HEK293T (cell line): ENCODE measurements around the gene AKNA.

Experiments used
- CTCF ChIA-PET: fragments of 350-600 bp; formaldehyde crosslinking; extraction: SDS; loops from one replicate; lab custom pipeline; 2021; ENCODE audit warnings: antibody characterized with exemption, inconsistent platforms; lab: Yijun Ruan, JAX
- POLR2A ChIA-PET: fragments of 350-600 bp; formaldehyde crosslinking; extraction: SDS; loops from one replicate; lab custom pipeline; 2020; ENCODE audit warnings: antibody characterized with exemption, inconsistent platforms; lab: Yijun Ruan, JAX
- DNase-seq: peaks from one replicate; pipeline ENCODE4 v3.0.0; 2012; ENCODE audit warnings: mixed read lengths; ENCODE audit errors: extremely low spot score
- ARNT ChIP-seq: fragments of 450-650 bp; IDR thresholded peaks from 2 replicates; pipeline ENCODE4 v1.6.1; 2017; ENCODE audit warnings: mild to moderate bottlenecking
- BHLHE40 ChIP-seq: fragments of 450-650 bp; IDR thresholded peaks from 2 replicates; pipeline ENCODE4 v1.6.1; 2016; ENCODE audit warnings: mild to moderate bottlenecking, moderate library complexity, borderline replicate concordance
- CTBP1 ChIP-seq: fragments of 450-650 bp; IDR thresholded peaks from 2 replicates; pipeline ENCODE4 v1.6.1; 2016; ENCODE audit warnings: borderline replicate concordance
- ELF4 ChIP-seq: fragments of 450-650 bp; IDR thresholded peaks from 2 replicates; pipeline ENCODE4 v1.6.1; 2017; ENCODE audit warnings: antibody characterized with exemption
- FOXA1 ChIP-seq: fragments of 450-650 bp; IDR thresholded peaks from 2 replicates; pipeline ENCODE4 v1.6.1; 2016; ENCODE audit warnings: mild to moderate bottlenecking
- FOXK2 ChIP-seq: fragments of 450-650 bp; IDR thresholded peaks from 2 replicates; pipeline ENCODE4 v1.6.1; 2016; ENCODE audit warnings: mild to moderate bottlenecking
- FOXM1 ChIP-seq: fragments of 450-650 bp; IDR thresholded peaks from 2 replicates; pipeline ENCODE4 v1.6.1; 2017; ENCODE audit warnings: mild to moderate bottlenecking, borderline replicate concordance
- HDGF ChIP-seq: fragments of 450-650 bp; IDR thresholded peaks from 2 replicates; pipeline ENCODE4 v1.6.1; 2017; ENCODE audit warnings: antibody characterized with exemption, borderline replicate concordance
- L3MBTL2 ChIP-seq: fragments of 450-650 bp; conservative IDR thresholded peaks from 2 replicates; pipeline ENCODE4 v1.6.1; 2016; ENCODE audit warnings: mild to moderate bottlenecking
- LEF1 ChIP-seq: fragments of 450-650 bp; IDR thresholded peaks from 2 replicates; pipeline ENCODE4 v1.6.1; 2017; ENCODE audit warnings: mild to moderate bottlenecking, borderline replicate concordance
- NFRKB ChIP-seq: fragments of 450-650 bp; IDR thresholded peaks from 2 replicates; pipeline ENCODE4 v1.6.1; 2016; ENCODE audit warnings: mild to moderate bottlenecking, moderate library complexity
- PKNOX1 ChIP-seq: fragments of 450-650 bp; IDR thresholded peaks from 2 replicates; pipeline ENCODE4 v1.6.1; 2016
- SP1 ChIP-seq: fragments of 450-650 bp; IDR thresholded peaks from 2 replicates; pipeline ENCODE4 v1.6.1; 2017
- SUZ12 ChIP-seq: fragments of 450-650 bp; IDR thresholded peaks from 2 replicates; pipeline ENCODE4 v1.6.1; 2016; ENCODE audit warnings: mild to moderate bottlenecking
- TARDBP ChIP-seq: fragments of 450-650 bp; IDR thresholded peaks from 2 replicates; pipeline ENCODE4 v1.6.1; 2016
- ZNF384 ChIP-seq: fragments of 450-650 bp; IDR thresholded peaks from 2 replicates; pipeline ENCODE4 v1.6.1; 2016

The AKNA gene

GRCh38 chr9:114386886-114387679, 699 bp downstream of the AKNA start:
- CTCF ChIA-PET, result interaction anchor here (0.6 kb wide), 1 partner anchor 10 kb away, joined by 3 read pairs; no protein-coding TSS in a partner anchor

GRCh38 chr9:114386361-114386885, 1.4 kb downstream of the AKNA start:
- no peak for DNase-seq
- POLR2A ChIA-PET, result no interaction called here
- CTCF ChIA-PET, result interaction anchor here (0.6 to 1.2 kb wide), 2 partner anchors 9 kb away, joined by 3 read pairs; no protein-coding TSS in a partner anchor
- no peak for TF ChIP-seq HDGF
- no peak for TF ChIP-seq ZNF384
- TF ChIP-seq SUZ12, result no peak
- TF ChIP-seq TARDBP, result no peak
- TF ChIP-seq SP1, result no peak
- TF ChIP-seq LEF1, result no peak
- TF ChIP-seq BHLHE40, result no peak
- TF ChIP-seq FOXK2, result no peak
- TF ChIP-seq L3MBTL2, result no peak
- TF ChIP-seq ELF4, result no peak
- no peak for TF ChIP-seq ARNT
- no peak for TF ChIP-seq FOXM1
- no peak for TF ChIP-seq FOXA1
- TF ChIP-seq NFRKB, result no peak

More at GRCh38 chr9:114386886-114387679, 699 bp downstream of the AKNA start:
- no peak for DNase-seq
- TF ChIP-seq HDGF (no peak), FOXA1 (no peak), SUZ12 (no peak), CTBP1 (no peak), SP1 (no peak), FOXM1 (no peak), ARNT (no peak), ZNF384 (no peak), PKNOX1 (no peak)
- POLR2A ChIA-PET, result no interaction called here

DNA sequence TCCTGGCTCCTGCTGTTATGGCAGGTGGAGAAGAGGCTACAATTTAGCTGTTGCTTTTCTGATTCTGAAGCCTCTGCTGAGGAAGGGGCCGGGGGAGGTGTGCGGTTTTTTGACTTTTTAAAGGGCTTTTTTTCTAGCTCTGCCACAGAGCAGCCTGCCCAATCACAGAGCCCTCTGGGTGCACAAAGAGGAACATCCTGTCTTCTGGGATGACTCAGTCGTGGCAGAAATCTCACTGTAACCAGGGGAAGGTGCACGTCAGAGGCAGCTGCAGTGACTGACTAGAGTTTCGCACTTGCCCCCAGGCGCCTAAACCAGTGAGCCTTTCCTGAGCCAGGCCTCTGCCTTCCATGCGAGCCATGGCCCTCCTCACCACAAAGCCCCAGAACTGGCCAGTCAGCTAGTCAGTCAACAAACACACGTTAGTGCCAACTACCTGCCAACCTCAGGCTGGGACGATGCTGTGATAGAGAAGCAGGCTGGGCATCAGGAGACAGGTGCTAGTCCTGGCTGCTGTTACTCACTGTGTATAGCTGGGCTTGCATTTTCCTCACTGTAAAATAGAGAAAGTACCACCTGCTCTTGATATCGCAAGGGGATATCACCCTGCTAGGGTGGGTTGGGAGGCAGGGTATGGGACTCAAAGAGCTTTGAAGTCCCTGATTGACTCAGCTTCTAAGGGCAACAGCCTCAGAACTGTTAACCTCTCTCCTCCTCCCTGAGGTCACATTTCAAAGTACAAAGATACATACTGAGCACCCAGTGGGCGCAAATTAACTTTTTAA, 2.2 kb downstream of the AKNA start:
- DNase-seq, result no peak

DNA sequence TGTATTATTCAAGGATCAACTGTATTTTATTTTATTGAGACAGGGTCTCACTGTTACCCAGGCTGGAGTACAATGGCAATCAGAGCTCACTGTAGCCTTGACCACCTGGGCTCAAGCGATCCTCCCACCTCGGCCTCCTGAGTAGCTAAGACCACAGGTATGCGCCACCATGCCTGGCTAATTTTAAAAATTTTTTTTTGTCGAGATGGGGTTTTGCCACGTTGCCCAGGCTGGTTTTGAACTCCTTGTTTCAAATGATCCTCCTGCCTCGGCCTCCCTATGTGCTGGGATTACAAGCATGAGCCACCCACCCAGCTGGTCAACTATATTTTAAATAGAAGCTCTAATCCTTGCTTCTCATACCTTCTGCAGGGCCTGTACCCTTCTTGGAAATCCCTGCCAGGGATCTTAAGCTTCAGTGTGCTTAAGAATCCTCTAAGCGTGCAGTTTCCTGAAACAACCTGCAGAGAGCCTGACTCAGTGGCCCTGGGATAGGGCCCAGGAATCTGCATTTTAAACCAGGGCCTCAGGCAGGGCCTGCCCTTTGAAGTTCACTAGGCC, 2.9 kb downstream of the AKNA start:
- POLR2A ChIA-PET, result no interaction called here
- TF ChIP-seq FOXA1 (no peak), FOXK2 (no peak), CTBP1 (no peak), SUZ12 (no peak), PKNOX1 (no peak), NFRKB (no peak), ARNT (no peak), L3MBTL2 (no peak), ELF4 (no peak), ZNF384 (no peak), BHLHE40 (no peak)
- no peak for DNase-seq
- CTCF ChIA-PET, result no interaction called here

More for the DNA sequence above, 2.2 kb downstream of the AKNA start:
- POLR2A ChIA-PET, result no interaction called here
- TF ChIP-seq ELF4 (no peak), FOXA1 (no peak), TARDBP (no peak), FOXK2 (no peak), BHLHE40 (no peak), LEF1 (no peak), SUZ12 (no peak), ARNT (no peak), HDGF (no peak), ZNF384 (no peak), L3MBTL2 (no peak), SP1 (no peak), FOXM1 (no peak)
- CTCF ChIA-PET, result interaction anchor here (1.2 kb wide), 1 partner anchor 10 kb away, joined by 3 read pairs; no protein-coding TSS in a partner anchor

- no peak for DNase-seq
- no peak for TF ChIP-seq SUZ12
- no peak for TF ChIP-seq BHLHE40
- TF ChIP-seq SP1, result no peak
- no peak for TF ChIP-seq LEF1
- no peak for TF ChIP-seq FOXM1
- no peak for TF ChIP-seq FOXA1
- TF ChIP-seq HDGF, result no peak
- TF ChIP-seq TARDBP, result no peak
- TF ChIP-seq PKNOX1, result no peak
- no peak for TF ChIP-seq L3MBTL2
- no peak for TF ChIP-seq ZNF384
- ChIA-PET POLR2A (no interaction called here), CTCF (no interaction called here)
Measured at GRCh38 chr9:114384341-114384740, 3.4 kb downstream of the AKNA start.
